Body of pancreas (tissue), 4 donors: Measurements from ENCODE around the gene TMEM217. TPM values are rescaled to one million over a fixed set of nuclear protein-coding genes. Genes with fewer than 3 reads are reported as not detected.
A peak's percentile ranks its signal among the peaks of the same experiment; 100 is the strongest.

ENCODE experiments used
- ATAC-seq: fragments of 150-250 bp; one replicate; pipeline ENCODE4 v1.9.1; 2016
- DNase-seq, 4 donors: peaks; one replicate each; pipeline ENCODE4 v3.0.0-alpha.2; 2019
- H3K27ac ChIP-seq, 4 donors: fragments of 200-600 bp; sonication (generic); 1 replicate in 3 of 4; 2 replicates in 1 of 4; pipeline versions ENCODE4 v1.5.1 to v1.6.1; 2016 to 2019; ENCODE audit warnings: mild to moderate bottlenecking in 1 of 4, mixed read lengths in 1 of 4, moderate library complexity in 1 of 4
- H3K27me3 ChIP-seq, 2 donors: fragments of 200-600 bp; sonication (generic); one replicate each; pipeline ENCODE4 v1.6.0; 2016; ENCODE audit warnings: mild to moderate bottlenecking in 1 of 2
- H3K36me3 ChIP-seq, 2 donors: fragments of 200-600 bp; sonication (generic); replicated peaks in 1 of 2; 2 replicates each; pipeline ENCODE4 v1.5.1; 2016; ENCODE audit warnings: low read depth in 2 of 2; ENCODE audit not compliant: insufficient read depth in 1 of 2
- H3K4me1 ChIP-seq: fragments of 200-600 bp; sonication (generic); one replicate; pipeline ENCODE4 v1.6.0; 2016
- H3K4me3 ChIP-seq, 2 donors: fragments of 200-600 bp; sonication (generic); 1 replicate in 1 of 2; 2 replicates in 1 of 2; pipeline ENCODE4 v1.5.1; 2016 to 2019
- H3K9me3 ChIP-seq, 3 donors: fragments of 200-600 bp; sonication (generic); 1 replicate in 2 of 3; 2 replicates in 1 of 3; pipeline ENCODE4 v1.5.1; 2016
- CTCF ChIP-seq, 7 experiments: fragments of 450-650 bp in 4 of 7; fragments of 200-600 bp in 3 of 7; sonication (generic) in 3 of 7; IDR thresholded peaks; one replicate each; pipeline ENCODE4 v1.5.1; 2016 to 2019; ENCODE audit warnings: antibody characterized with exemption in 7 of 7
- POLR2A ChIP-seq, 3 donors: fragments of 450-650 bp; IDR thresholded peaks; one replicate each; pipeline ENCODE4 v1.6.1; 2016; ENCODE audit warnings: antibody characterized with exemption in 3 of 3, mild to moderate bottlenecking in 2 of 3
- WGBS, 2 donors: methylation state at CpG; one replicate each; pipeline ENCODE4 v1.1.5; 2017; 5-methylcytosine and 5-hydroxymethylcytosine counted together
- intact Hi-C: fragments of 100-400 bp; cut with DNase I; formaldehyde crosslinking; loops from one replicate; pipeline ENCODE4 v1.15.1; 2023
- total RNA-seq, 2 donors: library from RNA; depleted of rRNA; stranded (reverse); fragments of >200 nt; gene quantifications; one replicate each; pipeline ENCODE4 v1.1.0, GENCODE V29; 2016

TMEM217 gene
- total RNA-seq, 2 donors from 2014 or later: not detected

GRCh38 chr6:37241775-37242428 is 16.0 kb downstream of the TMEM217 start:
- intact Hi-C loops: no loop called here
- Histone ChIP-seq H3K36me3 (no peaks in the 10 kb centered on the region), H3K27ac (peak overlapping the region in 2 of 4 donors; percentile 54 to 64), H3K4me1 (peaks cover 46% of the 10 kb centered on the region), H3K9me3 (no peaks in the 10 kb centered on the region), H3K4me3 (no peak overlapping the region), H3K27me3 (no peaks in the 10 kb centered on the region)
- DNase-seq (no peak), ATAC-seq (no peak)
- WGBS, 2 donors: 68 to 85% methylated on average over 5 of the region's 5 CpGs
- TF ChIP-seq POLR2A (IDR thresholded peaks at IDR 0.05) (no peak), CTCF (IDR thresholded peaks at IDR 0.05) (no peak)

GRCh38 chr6:37241131-37241530 is 16.8 kb downstream of the TMEM217 start:
- Histone ChIP-seq H3K9me3 (no peaks in the 10 kb centered on the region), H3K27me3 (no peaks in the 10 kb centered on the region), H3K27ac (no peak overlapping the region), H3K4me3 (no peak overlapping the region), H3K36me3 (no peaks in the 10 kb centered on the region), H3K4me1 (peaks cover 46% of the 10 kb centered on the region)
- no peak for DNase-seq
- ATAC-seq: no peak
- intact Hi-C loops: no loop called here
- TF ChIP-seq CTCF (IDR thresholded peaks at IDR 0.05): no peak
- no peak for TF ChIP-seq POLR2A (IDR thresholded peaks at IDR 0.05)
- 93 to 99% methylated on average over 6 of the region's 6 CpGs for WGBS, 2 donors

DNA sequence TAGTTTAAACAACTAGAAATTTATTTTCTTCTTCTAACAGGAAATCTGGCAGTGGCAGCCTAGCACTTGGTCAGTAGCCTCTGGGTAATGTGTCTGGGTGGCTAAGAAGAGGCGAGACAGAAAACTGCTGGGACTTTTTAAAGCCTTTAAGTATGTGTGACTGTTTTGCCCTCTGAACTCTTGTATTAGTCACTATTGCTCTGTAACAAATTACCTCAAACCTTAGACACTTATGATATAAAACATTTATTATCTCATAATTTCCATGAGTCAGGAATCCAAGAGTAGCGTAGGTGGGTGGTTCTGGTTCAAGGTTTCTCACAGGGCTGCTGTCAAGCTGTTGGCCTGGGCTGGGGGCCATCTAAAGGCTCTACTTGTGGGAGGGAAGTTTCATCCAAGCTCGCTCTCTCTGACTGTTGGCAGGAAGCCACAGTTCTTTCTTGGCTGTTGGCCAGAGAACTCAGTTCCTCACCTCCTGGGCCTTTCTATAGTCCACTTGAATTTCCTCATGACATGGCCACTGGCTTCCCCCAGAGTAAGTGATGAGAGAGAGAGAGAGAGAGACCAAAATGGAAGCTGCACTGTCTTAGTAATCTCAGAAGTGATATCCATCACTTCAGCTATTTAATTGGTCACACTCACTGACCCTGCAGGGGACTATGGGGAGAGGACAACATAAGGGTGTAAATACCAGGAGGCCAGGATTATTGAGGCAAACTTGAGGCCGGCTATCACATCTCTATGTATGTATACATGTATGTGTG is 17.8 kb downstream of the TMEM217 start:
- DNase-seq (peak; percentile 83 to 88 (median 86)), ATAC-seq (peak; percentile 49)
- Histone ChIP-seq H3K27me3 (no peaks in the 10 kb centered on the region), H3K27ac (peak overlapping the region; percentile 4 to 72 (median 52)), H3K36me3 (no peaks in the 10 kb centered on the region), H3K4me3 (no peak overlapping the region), H3K4me1 (peaks cover 41% of the 10 kb centered on the region), H3K9me3 (no peaks in the 10 kb centered on the region)
- no peak for TF ChIP-seq POLR2A (IDR thresholded peaks at IDR 0.05)
- no peak for TF ChIP-seq CTCF (IDR thresholded peaks at IDR 0.05)
- intact Hi-C loops: no loop called here
- WGBS, 2 donors: 41 to 44% methylated on average over 4 of the region's 4 CpGs

DNA sequence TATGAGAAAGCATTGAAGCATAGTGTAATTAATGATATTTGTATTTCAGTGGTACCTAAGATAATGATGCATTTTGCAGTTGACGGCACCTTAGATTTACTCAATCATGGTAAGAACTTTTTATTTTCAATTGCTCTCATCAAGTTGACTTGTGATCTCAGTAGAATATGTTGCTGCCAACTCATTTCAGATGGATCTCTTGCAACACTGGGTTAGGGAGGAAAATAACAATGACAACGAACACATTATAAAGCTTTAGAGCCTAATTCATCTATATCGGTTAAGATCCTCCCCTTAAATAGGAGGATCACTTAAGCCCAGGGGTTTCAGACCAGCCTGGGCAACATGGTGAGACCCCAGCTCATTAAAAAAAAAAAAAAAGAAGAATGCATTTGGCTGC is 18.4 kb downstream of the TMEM217 start:
- H3K4me1 ChIP-seq: peaks cover 37% of the 10 kb centered on the region
- ATAC-seq (no peak), DNase-seq (no peak)
- no peaks in the 10 kb centered on the region for H3K27me3 ChIP-seq
- no peaks in the 10 kb centered on the region for H3K9me3 ChIP-seq
- H3K4me3 ChIP-seq: no peak overlapping the region
- intact Hi-C loops: no loop called here
- H3K27ac ChIP-seq: peak overlapping the region in 2 of 4 donors; percentile 72
- TF ChIP-seq CTCF (IDR thresholded peaks at IDR 0.05) (no peak), POLR2A (IDR thresholded peaks at IDR 0.05) (no peak)
- WGBS, 2 donors: 81 to 94% methylated on average over 3 of the region's 3 CpGs
- H3K36me3 ChIP-seq: no peaks in the 10 kb centered on the region
